ENCODE results near the gene SLC16A6. TPM values are rescaled to one million over a fixed set of nuclear protein-coding genes. Genes with fewer than 3 reads are reported as not detected.
"Not testable (repeated sequence)": the region's sequence is repeated elsewhere in the genome, so short reads cannot be mapped to it uniquely, and the experiment has no call there.

The SLC16A6 gene
- total and polyA plus RNA-seq, 7 experiments from 2014 or later, result 0.74 to 12.5 (median 5.8) TPM

- H3K27me3 Mint-ChIP-seq; DNase-seq; intact Hi-C loops (cut with micrococcal nuclease); H3K27ac ChIP-seq (ENCODE audit: low read depth, low read length); H3K36me3 ChIP-seq (ENCODE audit: control insufficient read depth in 2 of 3, insufficient read depth in 3 of 3, low read length in 3 of 3); ATAC-seq; H3K9me3 ChIP-seq (ENCODE audit: control insufficient read depth in 2 of 3, low read length in 3 of 3); POLR2A ChIA-PET; H3K27me3 ChIP-seq (ENCODE audit: control insufficient read depth in 2 of 2, insufficient read depth in 2 of 2, low read length in 2 of 2); H3K9me3 Mint-ChIP-seq; H3K4me3 ChIP-seq (ENCODE audit: low read length): not testable (repeated sequence)
- H3K4me1 ChIP-seq (ENCODE audit: control insufficient read depth in 2 of 2, insufficient read depth in 2 of 2, low read length in 2 of 2), result peaks cover 0 to 12% of the 10 kb centered on the region in 2 donors
- peaks cover 3 to 11% (median 7%) of the 10 kb centered on the region in 5 donors for H3K36me3 Mint-ChIP-seq
- peak overlapping the region in 1 of 10 donors; percentile 2 for H3K4me3 Mint-ChIP-seq
- peak overlapping the region in 5 of 9 donors; percentile 0 to 87 (median 38) for H3K27ac Mint-ChIP-seq
- CTCF ChIA-PET, result interaction anchor here (0.5 to 0.6 kb wide), 2 partner anchors 31 to 59 kb away, joined by 3 read pairs; no protein-coding TSS in a partner anchor
- peaks cover 0 to 25% (median 9%) of the 10 kb centered on the region in 7 donors for H3K4me1 Mint-ChIP-seq
These were observed 62.8 kb downstream of the SLC16A6 start for GRCh38 chr17:68228039-68228680.

GRCh38 chr17:68225055-68225454, 65.9 kb downstream of the SLC16A6 start:
- DNase-seq; H3K9me3 Mint-ChIP-seq; H3K27me3 ChIP-seq (ENCODE audit: control insufficient read depth in 2 of 2, insufficient read depth in 2 of 2, low read length in 2 of 2); H3K4me3 ChIP-seq (ENCODE audit: low read length); H3K27me3 Mint-ChIP-seq; H3K4me3 Mint-ChIP-seq; intact Hi-C loops (cut with micrococcal nuclease); H3K9me3 ChIP-seq (ENCODE audit: control insufficient read depth in 2 of 3, low read length in 3 of 3); H3K36me3 ChIP-seq (ENCODE audit: control insufficient read depth in 2 of 3, insufficient read depth in 3 of 3, low read length in 3 of 3); H3K27ac ChIP-seq (ENCODE audit: low read depth, low read length): not testable (repeated sequence)
- Mint-ChIP-seq H3K36me3 (peaks cover 3 to 21% (median 13%) of the 10 kb centered on the region in 5 donors), H3K27ac (peak overlapping the region in 3 of 9 donors; percentile 36 to 65 (median 40)), H3K4me1 (peaks cover 8 to 30% (median 13%) of the 10 kb centered on the region in 7 donors)
- ChIA-PET POLR2A (interaction anchor here (0.6 to 1.4 kb wide), 3 partner anchors 12 to 108 kb away, joined by 3 to 5 read pairs (median 3); no protein-coding TSS in a partner anchor), CTCF (interaction anchor here (0.6 to 0.8 kb wide), 2 partner anchors 212 to 264 kb away, joined by 3 to 4 read pairs; no protein-coding TSS in a partner anchor)
- ATAC-seq, result peak; percentile 73
- peaks cover 0 to 12% of the 10 kb centered on the region in 2 donors for H3K4me1 ChIP-seq (ENCODE audit: control insufficient read depth in 2 of 2, insufficient read depth in 2 of 2, low read length in 2 of 2)

- H3K4me3 ChIP-seq (ENCODE audit: low read length), result no peak overlapping the region
- no peaks in the 10 kb centered on the region for H3K27me3 Mint-ChIP-seq
- ATAC-seq, result no peak
These were observed 68.3 kb downstream of the SLC16A6 start for GRCh38 chr17:68222606-68223005.

GRCh38 chr17:68221786-68222185, 69.1 kb downstream of the SLC16A6 start:
- Histone ChIP-seq H3K4me1 (ENCODE audit: control insufficient read depth in 2 of 2, insufficient read depth in 2 of 2, low read length in 2 of 2) (peaks cover 0 to 12% of the 10 kb centered on the region in 2 donors), H3K4me3 (ENCODE audit: low read length) (no peak overlapping the region), H3K27me3 (ENCODE audit: control insufficient read depth in 2 of 2, insufficient read depth in 2 of 2, low read length in 2 of 2) (no peaks in the 10 kb centered on the region), H3K27ac (ENCODE audit: low read depth, low read length) (no peak overlapping the region), H3K9me3 (ENCODE audit: control insufficient read depth in 2 of 3, low read length in 3 of 3) (no peaks in the 10 kb centered on the region), H3K36me3 (ENCODE audit: control insufficient read depth in 2 of 3, insufficient read depth in 3 of 3, low read length in 3 of 3) (peaks cover 0 to 7% (median 4%) of the 10 kb centered on the region in 3 experiments)
- no peak for ATAC-seq
- no peaks in the 10 kb centered on the region for H3K27me3 Mint-ChIP-seq
- peak overlapping the region in 4 of 9 donors; percentile 43 to 68 (median 52) for H3K27ac Mint-ChIP-seq
- ChIA-PET CTCF (interaction anchor here (0.7 kb wide), 1 partner anchor 55 kb away, joined by 6 read pairs; no protein-coding TSS in a partner anchor), POLR2A (interaction anchor here (0.6 kb wide), 1 partner anchor 211 kb away, joined by 5 read pairs; no protein-coding TSS in a partner anchor)
- H3K36me3 Mint-ChIP-seq, result peaks cover 3 to 28% (median 10%) of the 10 kb centered on the region in 5 donors
- intact Hi-C loops (cut with micrococcal nuclease), result no loop called here
- H3K9me3 Mint-ChIP-seq, result no peaks in the 10 kb centered on the region
- peaks cover 3 to 27% (median 10%) of the 10 kb centered on the region in 7 donors for H3K4me1 Mint-ChIP-seq
- DNase-seq, result no peak
- no peak overlapping the region for H3K4me3 Mint-ChIP-seq

More at GRCh38 chr17:68222606-68223005, 68.3 kb downstream of the SLC16A6 start:
- H3K27me3 ChIP-seq (ENCODE audit: control insufficient read depth in 2 of 2, insufficient read depth in 2 of 2, low read length in 2 of 2), result no peaks in the 10 kb centered on the region
- no peak overlapping the region for H3K4me3 Mint-ChIP-seq
- H3K9me3 Mint-ChIP-seq, result no peaks in the 10 kb centered on the region
- H3K4me1 ChIP-seq (ENCODE audit: control insufficient read depth in 2 of 2, insufficient read depth in 2 of 2, low read length in 2 of 2), result peaks cover 0 to 12% of the 10 kb centered on the region in 2 donors
- H3K27ac Mint-ChIP-seq, result peak overlapping the region in 5 of 9 donors; percentile 1 to 63 (median 38)
- H3K36me3 ChIP-seq (ENCODE audit: control insufficient read depth in 2 of 3, insufficient read depth in 3 of 3, low read length in 3 of 3), result peaks cover 0 to 7% (median 4%) of the 10 kb centered on the region in 3 experiments
- no peak for DNase-seq
- ChIA-PET CTCF (no interaction called here), POLR2A (interaction anchor here (0.7 kb wide), 1 partner anchor 38 kb away, joined by 3 read pairs; no protein-coding TSS in a partner anchor)
- H3K27ac ChIP-seq (ENCODE audit: low read depth, low read length), result no peak overlapping the region
- H3K36me3 Mint-ChIP-seq, result peaks cover 3 to 28% (median 10%) of the 10 kb centered on the region in 5 donors
- intact Hi-C loops (cut with micrococcal nuclease), result no loop called here
- no peaks in the 10 kb centered on the region for H3K9me3 ChIP-seq (ENCODE audit: control insufficient read depth in 2 of 3, low read length in 3 of 3)
- H3K4me1 Mint-ChIP-seq, result peaks cover 3 to 27% (median 11%) of the 10 kb centered on the region in 7 donors

GRCh38 chr17:68220786-68221185, 70.1 kb downstream of the SLC16A6 start:
- H3K27me3 Mint-ChIP-seq; H3K27ac ChIP-seq (ENCODE audit: low read depth, low read length); CTCF ChIA-PET; H3K9me3 ChIP-seq (ENCODE audit: control insufficient read depth in 2 of 3, low read length in 3 of 3); intact Hi-C loops (cut with micrococcal nuclease); H3K27me3 ChIP-seq (ENCODE audit: control insufficient read depth in 2 of 2, insufficient read depth in 2 of 2, low read length in 2 of 2); DNase-seq; ATAC-seq; POLR2A ChIA-PET; H3K4me3 ChIP-seq (ENCODE audit: low read length); H3K9me3 Mint-ChIP-seq; H3K4me3 Mint-ChIP-seq; H3K36me3 ChIP-seq (ENCODE audit: control insufficient read depth in 2 of 3, insufficient read depth in 3 of 3, low read length in 3 of 3): not testable (repeated sequence)
- peak overlapping the region in 1 of 9 donors; percentile 45 for H3K27ac Mint-ChIP-seq
- peaks cover 0 to 11% of the 10 kb centered on the region in 2 donors for H3K4me1 ChIP-seq (ENCODE audit: control insufficient read depth in 2 of 2, insufficient read depth in 2 of 2, low read length in 2 of 2)
- peaks cover 3 to 28% (median 10%) of the 10 kb centered on the region in 5 donors for H3K36me3 Mint-ChIP-seq
- peaks cover 7 to 31% (median 10%) of the 10 kb centered on the region in 7 donors for H3K4me1 Mint-ChIP-seq

GRCh38 chr17:68220186-68220585, 70.7 kb downstream of the SLC16A6 start:
- H3K4me3 Mint-ChIP-seq; H3K27me3 ChIP-seq (ENCODE audit: control insufficient read depth in 2 of 2, insufficient read depth in 2 of 2, low read length in 2 of 2); H3K4me1 ChIP-seq (ENCODE audit: control insufficient read depth in 2 of 2, insufficient read depth in 2 of 2, low read length in 2 of 2); CTCF ChIA-PET; H3K27ac ChIP-seq (ENCODE audit: low read depth, low read length); H3K9me3 ChIP-seq (ENCODE audit: control insufficient read depth in 2 of 3, low read length in 3 of 3); ATAC-seq; H3K36me3 ChIP-seq (ENCODE audit: control insufficient read depth in 2 of 3, insufficient read depth in 3 of 3, low read length in 3 of 3); H3K27me3 Mint-ChIP-seq; H3K4me3 ChIP-seq (ENCODE audit: low read length); intact Hi-C loops (cut with micrococcal nuclease); H3K9me3 Mint-ChIP-seq; DNase-seq; POLR2A ChIA-PET: not testable (repeated sequence)
- peaks cover 3 to 28% (median 10%) of the 10 kb centered on the region in 5 donors for H3K36me3 Mint-ChIP-seq
- H3K27ac Mint-ChIP-seq, result peak overlapping the region in 1 of 9 donors; percentile 45
- peaks cover 7 to 31% (median 10%) of the 10 kb centered on the region in 7 donors for H3K4me1 Mint-ChIP-seq
